Pancreas (tissue), 10 donors: ENCODE measurements around the gene PIP4K2C. TPM values are rescaled to one million over a fixed set of nuclear protein-coding genes. Genes with fewer than 3 reads are reported as not detected.

Source experiments
- ATAC-seq, 4 donors: fragments of 200-7000 bp; cut with Tn5 transposase; one replicate each; pipeline versions ENCODE4 v1.8.0 to v1.9.1; 2020; ENCODE audit warnings: mild to moderate bottlenecking in 4 of 4, moderate library complexity in 4 of 4
- DNase-seq, 6 donors: peaks; one replicate each; pipeline ENCODE4 v3.0.0-alpha.2; 2020
- FAIRE-seq: peaks from 2 replicates; lab custom pipeline; 2012; peaks lifted over from hg19 to GRCh38; lab: Jason Lieb, UNC
- H3K27ac ChIP-seq, 4 donors: fragments of 200-600 bp; sonication (generic); 1 replicate in 3 of 4; 2 replicates in 1 of 4; pipeline versions ENCODE4 v1.5.0 to v1.8.0; 2020
- H3K27me3 ChIP-seq, 4 donors: fragments of 200-600 bp; one replicate each; pipeline ENCODE4 v1.8.0; 2021
- H3K36me3 ChIP-seq, 3 donors: fragments of 200-600 bp; sonication (generic) in 1 of 3; one replicate each; pipeline versions ENCODE4 v1.5.0 to v1.8.0; 2020 to 2021
- H3K4me1 ChIP-seq, 3 donors: fragments of 200-600 bp; one replicate each; pipeline ENCODE4 v1.8.0; 2021
- H3K4me3 ChIP-seq, 4 donors: fragments of 200-600 bp; sonication (generic) in 2 of 4; one replicate each; pipeline versions ENCODE4 v1.5.0 to v1.8.0; 2020 to 2021
- H3K9me3 ChIP-seq, 4 donors: fragments of 200-600 bp; one replicate each; pipeline ENCODE4 v1.8.0; 2021
- CTCF ChIP-seq, 4 donors: fragments of 200-600 bp; sonication (generic) in 3 of 4; IDR thresholded peaks; one replicate each; pipeline versions ENCODE4 v1.5.0 to v1.8.0; 2021; ENCODE audit warnings: antibody characterized with exemption in 4 of 4
- WGBS, 2 donors: extraction: QIAGEN DNeasy Blood & Tissue Kit; methylation state at CpG; one replicate each; pipeline ENCODE4 v1.1.7; 2013; 5-methylcytosine and 5-hydroxymethylcytosine counted together
- intact Hi-C, 3 donors: fragments of 100-400 bp; cut with DNase I; formaldehyde crosslinking; loops; one replicate each; pipeline versions ENCODE4 v1.11.1 to v1.14.2; 2022
- polyA plus RNA-seq, 2 donors: library from polyadenylated mRNA; stranded (reverse); fragments of 200-250 nt; gene quantifications; one replicate each; pipeline ENCODE4 v1.2.3, GENCODE V29; 2013
- total RNA-seq, 6 donors: library from RNA; stranded (reverse); fragmentation: NEBNext Ultra II Directional in 4 of 6; extraction: Animal tissue kit (Norgen Biotek cat#: 25700) in 4 of 6; gene quantifications; one replicate each; pipeline versions ENCODE4 v1.2.1 to v1.2.4, GENCODE V29; 2021 to 2023
- donor health status: healthy with polysubstance abuse.
- donor health status: DM: no; HTN: no; CAD: no; lungs with moderate emphysema.
- donor health status: DM: no; HTN: no; CAD: no.
- donor health status: control.
- donor health status: control.
- donor health status: Bipolar disorder and iron deficiency.
- donor health status: DM: yes; HTN: yes; CAD: no.
- donor health status: DM: no; HTN: no; CAD: no.
- donor health status: DM: no; HTN: no; CAD: no.
- donor health status: DM: yes; HTN: yes; CAD: no.

Gene PIP4K2C
- total and polyA plus RNA-seq, 8 donors: 5.3 to 17.0 (median 15.4) TPM

DNA sequence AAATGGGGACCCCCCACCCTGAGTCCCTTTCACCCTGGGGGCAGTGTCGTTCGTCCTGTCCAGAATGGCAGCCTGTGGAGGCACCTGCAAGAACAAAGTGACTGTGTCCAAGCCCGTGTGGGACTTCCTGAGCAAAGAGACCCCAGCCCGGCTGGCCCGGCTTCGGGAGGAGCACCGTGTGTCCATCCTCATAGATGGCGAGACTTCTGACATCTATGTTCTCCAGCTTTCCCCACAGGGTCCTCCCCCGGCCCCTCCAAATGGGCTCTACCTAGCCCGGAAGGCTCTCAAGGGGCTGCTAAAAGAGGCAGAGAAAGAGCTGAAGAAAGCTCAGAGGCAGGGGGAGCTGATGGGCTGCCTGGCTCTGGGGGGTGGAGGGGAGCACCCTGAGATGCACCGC, 15.8 kb downstream of the PIP4K2C start:
- no peak for TF ChIP-seq CTCF (IDR thresholded peaks at IDR 0.05)
- Histone ChIP-seq H3K27ac (no peak overlapping the region), H3K27me3 (no peaks in the 10 kb centered on the region), H3K9me3 (no peaks in the 10 kb centered on the region), H3K4me1 (peaks cover 0 to 8% (median 7%) of the 10 kb centered on the region in 3 donors), H3K36me3 (no peaks in the 10 kb centered on the region), H3K4me3 (no peak overlapping the region)
- no peak for ATAC-seq
- WGBS, 2 donors: 90 to 92% methylated on average over 11 of the region's 11 CpGs
- no peak for DNase-seq
- FAIRE-seq: no peak
- intact Hi-C loops: no loop called here

GRCh38 chr12:57607958-57608663, 17.1 kb downstream of the PIP4K2C start:
- H3K9me3 ChIP-seq: no peaks in the 10 kb centered on the region
- FAIRE-seq: no peak
- intact Hi-C loops: no loop called here
- no peak for ATAC-seq
- H3K36me3 ChIP-seq: no peaks in the 10 kb centered on the region
- WGBS, 2 donors: 81 to 91% methylated on average over 12 of the region's 12 CpGs
- H3K4me3 ChIP-seq: no peak overlapping the region
- TF ChIP-seq CTCF (IDR thresholded peaks at IDR 0.05): no peak
- DNase-seq: no peak
- H3K27me3 ChIP-seq: no peaks in the 10 kb centered on the region
- peaks cover 0 to 8% (median 7%) of the 10 kb centered on the region in 3 donors for H3K4me1 ChIP-seq
- H3K27ac ChIP-seq: no peak overlapping the region

GRCh38 chr12:57609101-57609780, 18.2 kb downstream of the PIP4K2C start:
- Histone ChIP-seq H3K36me3 (no peaks in the 10 kb centered on the region), H3K27ac (no peak overlapping the region), H3K9me3 (no peaks in the 10 kb centered on the region), H3K27me3 (no peaks in the 10 kb centered on the region), H3K4me3 (no peak overlapping the region), H3K4me1 (peaks cover 0 to under 1% (median 0%) of the 10 kb centered on the region in 3 donors)
- FAIRE-seq (no peak), DNase-seq (no peak), ATAC-seq (no peak)
- TF ChIP-seq CTCF (IDR thresholded peaks at IDR 0.05): no peak
- 75 to 83% methylated on average over 19 of the region's 19 CpGs for WGBS, 2 donors
- intact Hi-C loops: no loop called here

DNA sequence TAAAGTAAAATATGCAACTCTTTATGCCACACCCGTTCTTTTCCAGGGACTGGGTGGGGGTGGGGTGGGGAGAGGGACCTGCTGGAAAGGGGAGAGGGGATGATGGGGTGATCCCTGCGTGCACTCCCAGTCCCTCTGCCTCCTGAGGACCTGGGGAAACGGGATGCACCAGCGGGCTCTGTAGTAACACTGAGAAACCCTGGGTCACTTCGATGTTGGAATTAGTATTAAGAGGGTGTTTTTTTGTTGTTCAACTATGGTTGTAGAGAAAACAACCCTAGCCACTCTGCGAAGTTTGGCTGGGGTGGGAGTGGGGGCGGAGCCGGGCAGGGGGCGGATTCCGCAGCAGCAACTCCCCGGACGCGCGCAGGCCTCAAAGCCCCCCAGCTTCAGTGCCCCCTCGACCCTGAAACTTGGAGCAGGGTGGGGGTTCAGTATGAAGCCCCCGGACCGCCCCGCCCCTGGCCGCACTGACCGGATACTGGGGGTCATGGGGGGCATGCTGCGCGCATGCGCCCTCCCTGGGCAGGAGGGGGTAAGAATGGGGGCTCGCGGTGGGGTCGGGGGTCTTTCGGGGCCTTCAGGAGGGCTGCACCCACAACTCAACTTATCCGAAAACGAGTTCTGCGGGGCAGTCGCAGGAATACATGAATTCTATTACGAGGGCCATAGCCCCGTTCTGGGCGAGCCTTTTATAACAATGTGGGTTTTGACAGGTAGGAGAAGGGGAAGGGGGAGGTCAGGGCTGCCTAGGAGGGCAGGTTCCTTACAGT, 19.0 kb downstream of the PIP4K2C start:
- no peak for TF ChIP-seq CTCF (IDR thresholded peaks at IDR 0.05)
- H3K4me3 ChIP-seq: no peak overlapping the region
- no peaks in the 10 kb centered on the region for H3K27me3 ChIP-seq
- H3K4me1 ChIP-seq: no peaks in the 10 kb centered on the region
- no peaks in the 10 kb centered on the region for H3K36me3 ChIP-seq
- no peak for DNase-seq
- intact Hi-C loops: no loop called here
- 39 to 41% methylated on average over 32 to 34 of the region's 34 CpGs for WGBS, 2 donors
- no peaks in the 10 kb centered on the region for H3K9me3 ChIP-seq
- no peak overlapping the region for H3K27ac ChIP-seq
- no peak for ATAC-seq
- FAIRE-seq: no peak
